ENCODE data around the gene CYP4F8.

DNA sequence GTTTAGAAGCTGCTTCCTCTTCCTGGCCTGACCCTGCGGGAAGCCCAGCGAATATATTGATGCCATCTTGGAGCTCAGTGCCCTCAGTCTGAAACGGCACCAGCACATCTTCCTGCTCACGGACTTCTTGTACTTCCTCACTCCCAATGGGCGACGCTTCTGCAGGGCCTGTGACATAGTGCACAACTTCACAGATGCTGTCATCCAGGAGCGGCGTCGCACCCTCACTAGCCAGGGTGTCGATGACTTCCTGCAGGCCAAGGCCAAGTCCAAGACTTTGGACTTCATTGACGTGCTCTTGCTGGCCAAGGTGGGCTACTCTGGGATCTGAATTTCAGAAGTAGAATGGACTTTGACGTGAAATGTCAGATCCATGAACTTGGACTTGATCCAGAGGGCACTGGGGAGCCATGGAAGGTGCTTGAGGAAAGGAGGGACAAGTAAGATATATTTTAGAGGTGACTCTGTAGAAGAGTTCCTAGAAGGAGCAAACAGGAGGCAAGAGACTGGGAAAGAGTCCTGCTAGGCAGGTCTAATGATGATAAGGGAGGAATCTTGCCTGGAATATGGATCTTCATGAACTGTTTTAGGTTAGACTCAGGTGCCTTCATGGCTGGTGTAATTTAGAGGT, 38.4 kb upstream of the CYP4F8 start:
- TF ChIP-seq POLR2AphosphoS5 (IDR thresholded peaks at IDR 0.05; ENCODE audit: low read depth, low read length) (no peak), POLR2A (IDR thresholded peaks at IDR 0.05; ENCODE audit: low read depth, low read length) (no peak), TAF1 (IDR thresholded peaks at IDR 0.05; ENCODE audit: borderline replicate concordance, low read depth, low read length) (no peak)

Data from GM12892 (cell line).